Prostate gland (tissue), 2 donors: ENCODE data around the gene KLF7.

Experiments
- POLR2A ChIP-seq: fragments of 450-650 bp; IDR thresholded peaks from one replicate; pipeline ENCODE4 v1.6.1; 2016; ENCODE audit warnings: antibody characterized with exemption, mild to moderate bottlenecking
- POLR2AphosphoS5 ChIP-seq: sonication (generic); formaldehyde crosslinking; IDR thresholded peaks from one replicate; pipeline ENCODE4 v1.6.1; 2017; ENCODE audit warnings: antibody characterized with exemption
- TF ChIP-seq, protein P1 (sequence below), 4 experiments: fragments of 200-600 bp in 2 of 4; fragments of 450-650 bp in 2 of 4; sonication (generic) in 2 of 4; IDR thresholded peaks; 1 replicate in 3 of 4; 2 replicates in 1 of 4; pipeline ENCODE4 v1.5.1; 2016 to 2019; ENCODE audit warnings: antibody characterized with exemption in 4 of 4, mild to moderate bottlenecking in 2 of 4, moderate library complexity in 2 of 4

DNA sequence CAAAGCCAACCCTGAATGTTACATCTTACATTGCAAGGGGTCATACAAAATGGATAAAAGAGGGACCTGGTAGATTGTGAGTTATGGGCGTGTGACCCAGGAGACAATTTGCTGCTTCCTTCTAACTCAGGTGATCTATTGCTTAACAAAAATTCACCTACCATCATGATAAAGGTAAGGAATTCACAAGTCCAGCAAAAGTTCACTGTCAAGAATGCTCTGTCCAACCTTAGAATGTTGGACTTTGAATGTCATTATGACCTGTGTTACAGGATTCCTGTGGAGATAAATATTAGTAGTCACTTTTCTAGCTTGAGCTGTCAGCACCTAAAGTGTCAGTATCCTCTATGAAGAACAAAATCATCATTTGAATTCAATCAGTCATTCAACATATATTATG is 7.9 kb upstream of the KLF7 start:
- TF ChIP-seq, protein P1, sequence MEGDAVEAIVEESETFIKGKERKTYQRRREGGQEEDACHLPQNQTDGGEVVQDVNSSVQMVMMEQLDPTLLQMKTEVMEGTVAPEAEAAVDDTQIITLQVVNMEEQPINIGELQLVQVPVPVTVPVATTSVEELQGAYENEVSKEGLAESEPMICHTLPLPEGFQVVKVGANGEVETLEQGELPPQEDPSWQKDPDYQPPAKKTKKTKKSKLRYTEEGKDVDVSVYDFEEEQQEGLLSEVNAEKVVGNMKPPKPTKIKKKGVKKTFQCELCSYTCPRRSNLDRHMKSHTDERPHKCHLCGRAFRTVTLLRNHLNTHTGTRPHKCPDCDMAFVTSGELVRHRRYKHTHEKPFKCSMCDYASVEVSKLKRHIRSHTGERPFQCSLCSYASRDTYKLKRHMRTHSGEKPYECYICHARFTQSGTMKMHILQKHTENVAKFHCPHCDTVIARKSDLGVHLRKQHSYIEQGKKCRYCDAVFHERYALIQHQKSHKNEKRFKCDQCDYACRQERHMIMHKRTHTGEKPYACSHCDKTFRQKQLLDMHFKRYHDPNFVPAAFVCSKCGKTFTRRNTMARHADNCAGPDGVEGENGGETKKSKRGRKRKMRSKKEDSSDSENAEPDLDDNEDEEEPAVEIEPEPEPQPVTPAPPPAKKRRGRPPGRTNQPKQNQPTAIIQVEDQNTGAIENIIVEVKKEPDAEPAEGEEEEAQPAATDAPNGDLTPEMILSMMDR (IDR thresholded peaks at IDR 0.05): no peak
- TF ChIP-seq POLR2A (no peak), POLR2AphosphoS5 (no peak)
